A549 (cell line): ENCODE results near the gene CACNG8. TPM values are rescaled to one million over a fixed set of nuclear protein-coding genes. Genes with fewer than 3 reads are reported as not detected.

ENCODE experiments used
- ATAC-seq, 2 experiments: fragments of 200-7000 bp in 1 of 2; fragments of >200 bp in 1 of 2; cut with Nextera tagmentation in 1 of 2; cut with Tn5 transposase in 1 of 2; 3 replicates each; pipeline versions ENCODE4 v1.8.0 to v1.9.1; 2018 to 2020; ENCODE audit warnings: mild to moderate bottlenecking in 1 of 2, moderate library complexity in 1 of 2
- CTCF ChIA-PET: fragments of 300-600 bp; sonication (Branson Sonifier 250); formaldehyde crosslinking; extraction: SDS; loops from one replicate; lab custom pipeline; 2021; ENCODE audit warnings: antibody characterized with exemption, inconsistent platforms; lab: Yijun Ruan, JAX
- POLR2A ChIA-PET: fragments of 350-600 bp; formaldehyde crosslinking; extraction: SDS; loops from one replicate; lab custom pipeline; 2021; ENCODE audit warnings: antibody characterized with exemption, inconsistent platforms; lab: Yijun Ruan, JAX
- DNase-seq, 2 experiments: peaks; one replicate each; pipeline versions ENCODE4 v3.0.0 to v3.0.0-alpha.2; 2011 to 2016; ENCODE audit warnings: low read depth in 1 of 2, low spot score in 1 of 2
- FAIRE-seq: peaks from 2 replicates; lab custom pipeline; 2011; peaks lifted over from hg19 to GRCh38; lab: Jason Lieb, UNC
- H3K27ac ChIP-seq, 2 experiments: fragments of >200 bp; sonication (Bioruptor Twin); formaldehyde crosslinking; 3 replicates each; pipeline ENCODE4 v1.5.1; 2016 to 2017
- H3K4me1 ChIP-seq: fragments of >200 bp; sonication (Bioruptor Twin); formaldehyde crosslinking; 3 replicates; pipeline ENCODE4 v1.6.1; 2016
- H3K4me2 ChIP-seq: fragments of >200 bp; sonication (Bioruptor Twin); formaldehyde crosslinking; 3 replicates; pipeline ENCODE4 v1.6.1; 2016
- H3K4me3 ChIP-seq: fragments of >200 bp; sonication (Bioruptor Twin); formaldehyde crosslinking; 3 replicates; pipeline ENCODE4 v1.5.1; 2016
- H3K9me3 ChIP-seq: fragments of >200 bp; sonication (Bioruptor Twin); formaldehyde crosslinking; 3 replicates; pipeline ENCODE4 v1.6.1; 2016
- CBX2 ChIP-seq: fragments of 200-600 bp; sonication (generic); IDR thresholded peaks from 2 replicates; pipeline ENCODE4 v1.6.1; 2016; ENCODE audit warnings: low read depth, mild to moderate bottlenecking, borderline replicate concordance
- ESRRA ChIP-seq: fragments of 150-350 bp; IDR thresholded peaks from 2 replicates; pipeline ENCODE4 v1.6.1; 2014; ENCODE audit warnings: mild to moderate bottlenecking, low read length, borderline replicate concordance
- FOXS1 ChIP-seq: fragments of 250-450 bp; sonication (Bioruptor Pico); IDR thresholded peaks from 2 replicates; pipeline ENCODE4 v1.5.0; 2020; ENCODE audit warnings: mild to moderate bottlenecking, moderate library complexity
- GATA3 ChIP-seq: IDR thresholded peaks from 2 replicates; pipeline ENCODE4 v1.6.1; 2012; ENCODE audit warnings: borderline replicate concordance
- HOXA7 ChIP-seq: fragments of 250-450 bp; sonication (Bioruptor Pico); IDR thresholded peaks from 2 replicates; pipeline ENCODE4 v1.5.0; 2020; ENCODE audit warnings: mild to moderate bottlenecking, moderate library complexity
- KDM1A ChIP-seq: fragments of 200-600 bp; sonication (generic); IDR thresholded peaks from 2 replicates; pipeline ENCODE4 v1.6.1; 2016; ENCODE audit warnings: low read depth, mild to moderate bottlenecking
- KDM5A ChIP-seq: fragments of 200-600 bp; sonication (generic); IDR thresholded peaks from 2 replicates; pipeline ENCODE4 v1.6.1; 2016; ENCODE audit warnings: antibody characterized with exemption, mild to moderate bottlenecking
- MAZ ChIP-seq: fragments of 150-350 bp; IDR thresholded peaks from 2 replicates; pipeline ENCODE4 v1.6.1; 2014; ENCODE audit warnings: antibody characterized with exemption, low read depth, low read length, borderline replicate concordance
- MYC ChIP-seq: IDR thresholded peaks from 2 replicates; pipeline ENCODE4 v1.6.1; 2012; ENCODE audit warnings: mild to moderate bottlenecking, inconsistent platforms, low read length, improper control_type of control experiment, borderline replicate concordance
- POLR2A ChIP-seq: IDR thresholded peaks from 2 replicates; pipeline ENCODE4 v1.6.1; 2012; ENCODE audit warnings: mild to moderate bottlenecking, low read length
- RAD21 ChIP-seq, 2 experiments: fragments of >200 bp in 1 of 2; sonication (Bioruptor Twin) in 1 of 2; formaldehyde crosslinking in 1 of 2; IDR thresholded peaks in 1 of 2; conservative IDR thresholded peaks in 1 of 2; 2 replicates in 1 of 2; 3 replicates in 1 of 2; pipeline ENCODE4 v1.6.1; 2012 to 2018; ENCODE audit warnings: inconsistent platforms in 1 of 2
- RARB ChIP-seq: fragments of 250-450 bp; sonication (Bioruptor Pico); IDR thresholded peaks from 2 replicates; pipeline ENCODE4 v1.8.0; 2021; ENCODE audit warnings: mild to moderate bottlenecking, moderate library complexity
- TP53 ChIP-seq: fragments of 250-450 bp; sonication (Bioruptor Pico); IDR thresholded peaks from 2 replicates; pipeline ENCODE4 v1.5.0; 2021; ENCODE audit warnings: mild to moderate bottlenecking, moderate library complexity
- ZC3H11A ChIP-seq: fragments of 450-650 bp; IDR thresholded peaks from 2 replicates; pipeline ENCODE4 v1.6.1; 2014; ENCODE audit warnings: antibody characterized with exemption, mild to moderate bottlenecking
- WGBS: methylation state at CpG from one replicate; pipeline ENCODE4 v1.1.6; 2017; ENCODE audit errors: missing lambda C conversion rate; 5-methylcytosine and 5-hydroxymethylcytosine counted together
- polyA plus RNA-seq, 4 experiments: library from polyadenylated mRNA; depleted of rRNA in 3 of 4; stranded (reverse); fragments of >200 nt; fragmentation: RNase III in 1 of 4; extraction: RNeasy Plus Mini Kit Qiagen cat#74134 plus additional on column Dnase treatment in 1 of 4; gene quantifications; 2 replicates in 3 of 4; 3 replicates in 1 of 4; pipeline ENCODE4 v1.2.3, GENCODE V29; 2011 to 2017
- TF ChIP-seq, protein P1 (sequence below): IDR thresholded peaks from 2 replicates; pipeline ENCODE4 v1.6.1; 2012
- TF ChIP-seq, protein P2 (sequence below): fragments of >200 bp; sonication (Bioruptor Twin); formaldehyde crosslinking; IDR thresholded peaks from 3 replicates; pipeline ENCODE4 v1.5.1; 2016
- TF ChIP-seq, protein P3 (sequence below): fragments of 200-600 bp; sonication (generic); IDR thresholded peaks from 2 replicates; pipeline ENCODE4 v1.6.1; 2016; ENCODE audit warnings: antibody characterized with exemption, mild to moderate bottlenecking, moderate library complexity
- TF ChIP-seq, protein P4 (sequence below): fragments of 450-650 bp; IDR thresholded peaks from 2 replicates; pipeline ENCODE4 v1.6.1; 2014; ENCODE audit warnings: antibody characterized with exemption

The CACNG8 gene
- polyA plus RNA-seq, 2 of the 4 experiments (the other 2 are of a cell fraction): 1.1 to 5.8 TPM

GRCh38 chr19:53985863-53986262 is 23.1 kb downstream of the CACNG8 start:
- H3K4me3 ChIP-seq: no peak overlapping the region
- no peak for TF ChIP-seq CBX2
- TF ChIP-seq, protein P1, sequence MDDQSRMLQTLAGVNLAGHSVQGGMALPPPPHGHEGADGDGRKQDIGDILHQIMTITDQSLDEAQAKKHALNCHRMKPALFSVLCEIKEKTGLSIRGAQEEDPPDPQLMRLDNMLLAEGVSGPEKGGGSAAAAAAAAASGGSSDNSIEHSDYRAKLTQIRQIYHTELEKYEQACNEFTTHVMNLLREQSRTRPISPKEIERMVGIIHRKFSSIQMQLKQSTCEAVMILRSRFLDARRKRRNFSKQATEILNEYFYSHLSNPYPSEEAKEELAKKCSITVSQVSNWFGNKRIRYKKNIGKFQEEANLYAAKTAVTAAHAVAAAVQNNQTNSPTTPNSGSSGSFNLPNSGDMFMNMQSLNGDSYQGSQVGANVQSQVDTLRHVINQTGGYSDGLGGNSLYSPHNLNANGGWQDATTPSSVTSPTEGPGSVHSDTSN: peak; percentile 13; the same call in 1 of the 2 replicates
- TF ChIP-seq ZC3H11A: no peak
- TF ChIP-seq, protein P2, sequence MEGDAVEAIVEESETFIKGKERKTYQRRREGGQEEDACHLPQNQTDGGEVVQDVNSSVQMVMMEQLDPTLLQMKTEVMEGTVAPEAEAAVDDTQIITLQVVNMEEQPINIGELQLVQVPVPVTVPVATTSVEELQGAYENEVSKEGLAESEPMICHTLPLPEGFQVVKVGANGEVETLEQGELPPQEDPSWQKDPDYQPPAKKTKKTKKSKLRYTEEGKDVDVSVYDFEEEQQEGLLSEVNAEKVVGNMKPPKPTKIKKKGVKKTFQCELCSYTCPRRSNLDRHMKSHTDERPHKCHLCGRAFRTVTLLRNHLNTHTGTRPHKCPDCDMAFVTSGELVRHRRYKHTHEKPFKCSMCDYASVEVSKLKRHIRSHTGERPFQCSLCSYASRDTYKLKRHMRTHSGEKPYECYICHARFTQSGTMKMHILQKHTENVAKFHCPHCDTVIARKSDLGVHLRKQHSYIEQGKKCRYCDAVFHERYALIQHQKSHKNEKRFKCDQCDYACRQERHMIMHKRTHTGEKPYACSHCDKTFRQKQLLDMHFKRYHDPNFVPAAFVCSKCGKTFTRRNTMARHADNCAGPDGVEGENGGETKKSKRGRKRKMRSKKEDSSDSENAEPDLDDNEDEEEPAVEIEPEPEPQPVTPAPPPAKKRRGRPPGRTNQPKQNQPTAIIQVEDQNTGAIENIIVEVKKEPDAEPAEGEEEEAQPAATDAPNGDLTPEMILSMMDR: no peak
- TF ChIP-seq, all 56 proteins: peak for 1
- DNase-seq (no peak), ATAC-seq (no peak), FAIRE-seq (no peak)
- H3K9me3 ChIP-seq: no peaks in the 10 kb centered on the region
- H3K4me1 ChIP-seq: peaks cover 44% of the 10 kb centered on the region
- ChIA-PET CTCF (interaction anchor here (2.8 kb wide), 1 partner anchor 38 kb away, joined by 22 read pairs; no protein-coding TSS in a partner anchor), POLR2A (no interaction called here)
- 86% methylated on average over 6 of the region's 6 CpGs for WGBS
- no peak overlapping the region for H3K4me2 ChIP-seq
- peak overlapping the region in 1 of 2 experiments; percentile 97; a peak in 4 of 6 replicates for H3K27ac ChIP-seq

DNA sequence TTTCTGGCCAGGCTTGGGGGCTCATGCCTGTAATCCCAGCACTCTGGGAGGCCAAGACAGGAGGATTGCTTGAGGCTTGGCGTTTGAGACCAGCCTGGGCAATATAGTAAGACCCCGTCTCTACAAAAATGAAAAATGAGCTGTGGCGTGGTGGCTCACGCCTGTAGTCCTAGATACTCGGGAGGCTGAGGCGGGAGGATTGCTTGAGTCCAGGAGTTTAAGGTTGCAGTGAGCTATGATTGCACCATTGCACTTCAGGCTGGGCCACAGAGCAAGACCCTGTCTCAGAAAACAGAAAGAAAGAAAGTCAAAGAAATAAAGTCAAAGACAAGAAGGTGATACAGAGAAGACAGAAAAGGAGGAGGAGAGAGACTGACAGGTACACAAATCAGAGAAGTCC is 26.2 kb downstream of the CACNG8 start:
- FAIRE-seq (peak; percentile 54), DNase-seq (no peak), ATAC-seq (no peak)
- H3K4me2 ChIP-seq: peak overlapping the region; percentile 58; the same call in 1 of the 3 replicates
- POLR2A ChIA-PET: interaction anchor here (1.0 to 1.6 kb wide), 3 partner anchors 9 to 35 kb away, joined by 3 to 14 read pairs (median 4); no protein-coding TSS in a partner anchor
- 92% methylated on average over 6 of the region's 6 CpGs for WGBS
- CTCF ChIA-PET: interaction anchor here (0.6 to 1.8 kb wide), 7 partner anchors 13 to 353 kb away, joined by 3 to 14 read pairs (median 3); no protein-coding TSS in a partner anchor
- no peaks in the 10 kb centered on the region for H3K9me3 ChIP-seq
- peak overlapping the region; percentile 93 to 97 for H3K27ac ChIP-seq
- no peak overlapping the region for H3K4me3 ChIP-seq
- TF ChIP-seq ESRRA (no peak), MYC (no peak), ZC3H11A (no peak), KDM1A (peak; percentile 40; the same call in 1 of the 2 replicates), RAD21 (conservative IDR thresholded peaks at IDR 0.05 in 1 of 2, IDR thresholded peaks at IDR 0.05 in 1 of 2) (no peak), FOXS1 (CRISPR knock-in tag) (no peak), MAZ (no peak), GATA3 (no peak), TP53 (peak; percentile 50), POLR2A (no peak), HOXA7 (CRISPR knock-in tag) (peak; percentile 18; the same call in 1 of the 2 replicates), KDM5A (no peak), RARB (CRISPR knock-in tag) (no peak)
- TF ChIP-seq, protein P3, sequence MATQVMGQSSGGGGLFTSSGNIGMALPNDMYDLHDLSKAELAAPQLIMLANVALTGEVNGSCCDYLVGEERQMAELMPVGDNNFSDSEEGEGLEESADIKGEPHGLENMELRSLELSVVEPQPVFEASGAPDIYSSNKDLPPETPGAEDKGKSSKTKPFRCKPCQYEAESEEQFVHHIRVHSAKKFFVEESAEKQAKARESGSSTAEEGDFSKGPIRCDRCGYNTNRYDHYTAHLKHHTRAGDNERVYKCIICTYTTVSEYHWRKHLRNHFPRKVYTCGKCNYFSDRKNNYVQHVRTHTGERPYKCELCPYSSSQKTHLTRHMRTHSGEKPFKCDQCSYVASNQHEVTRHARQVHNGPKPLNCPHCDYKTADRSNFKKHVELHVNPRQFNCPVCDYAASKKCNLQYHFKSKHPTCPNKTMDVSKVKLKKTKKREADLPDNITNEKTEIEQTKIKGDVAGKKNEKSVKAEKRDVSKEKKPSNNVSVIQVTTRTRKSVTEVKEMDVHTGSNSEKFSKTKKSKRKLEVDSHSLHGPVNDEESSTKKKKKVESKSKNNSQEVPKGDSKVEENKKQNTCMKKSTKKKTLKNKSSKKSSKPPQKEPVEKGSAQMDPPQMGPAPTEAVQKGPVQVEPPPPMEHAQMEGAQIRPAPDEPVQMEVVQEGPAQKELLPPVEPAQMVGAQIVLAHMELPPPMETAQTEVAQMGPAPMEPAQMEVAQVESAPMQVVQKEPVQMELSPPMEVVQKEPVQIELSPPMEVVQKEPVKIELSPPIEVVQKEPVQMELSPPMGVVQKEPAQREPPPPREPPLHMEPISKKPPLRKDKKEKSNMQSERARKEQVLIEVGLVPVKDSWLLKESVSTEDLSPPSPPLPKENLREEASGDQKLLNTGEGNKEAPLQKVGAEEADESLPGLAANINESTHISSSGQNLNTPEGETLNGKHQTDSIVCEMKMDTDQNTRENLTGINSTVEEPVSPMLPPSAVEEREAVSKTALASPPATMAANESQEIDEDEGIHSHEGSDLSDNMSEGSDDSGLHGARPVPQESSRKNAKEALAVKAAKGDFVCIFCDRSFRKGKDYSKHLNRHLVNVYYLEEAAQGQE: no peak
- TF ChIP-seq, protein P4, sequence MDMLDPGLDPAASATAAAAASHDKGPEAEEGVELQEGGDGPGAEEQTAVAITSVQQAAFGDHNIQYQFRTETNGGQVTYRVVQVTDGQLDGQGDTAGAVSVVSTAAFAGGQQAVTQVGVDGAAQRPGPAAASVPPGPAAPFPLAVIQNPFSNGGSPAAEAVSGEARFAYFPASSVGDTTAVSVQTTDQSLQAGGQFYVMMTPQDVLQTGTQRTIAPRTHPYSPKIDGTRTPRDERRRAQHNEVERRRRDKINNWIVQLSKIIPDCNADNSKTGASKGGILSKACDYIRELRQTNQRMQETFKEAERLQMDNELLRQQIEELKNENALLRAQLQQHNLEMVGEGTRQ: no peak
- TF ChIP-seq, protein P2: no peak
- peaks cover 51% of the 10 kb centered on the region for H3K4me1 ChIP-seq
